Skeletal muscle tissue (tissue), 4 donors: ENCODE results near the gene DCDC2C. TPM values are rescaled to one million over a fixed set of nuclear protein-coding genes. Genes with fewer than 3 reads are reported as not detected.

Source experiments
- H3K27ac ChIP-seq: one replicate; pipeline ENCODE4 v1.7.0; 2013; ENCODE audit warnings: mild to moderate bottlenecking, low read depth, low read length, inconsistent platforms
- H3K27me3 ChIP-seq, 3 donors: one replicate each; pipeline ENCODE4 v1.7.0; 2013; ENCODE audit warnings: low read length in 3 of 3; ENCODE audit not compliant: control insufficient read depth in 3 of 3, insufficient read depth in 3 of 3
- H3K36me3 ChIP-seq, 3 donors: one replicate each; pipeline ENCODE4 v1.7.0; 2013; ENCODE audit warnings: low read length in 3 of 3; ENCODE audit not compliant: control insufficient read depth in 3 of 3, insufficient read depth in 3 of 3
- H3K4me1 ChIP-seq, 3 donors: one replicate each; pipeline ENCODE4 v1.7.0; 2013; ENCODE audit warnings: low read length in 3 of 3, mild to moderate bottlenecking in 3 of 3; ENCODE audit not compliant: control insufficient read depth in 3 of 3, insufficient read depth in 3 of 3
- H3K4me3 ChIP-seq, 3 donors: one replicate each; pipeline ENCODE4 v1.7.0; 2013; ENCODE audit warnings: low read length in 3 of 3
- H3K9ac ChIP-seq, 3 donors: one replicate each; pipeline ENCODE4 v1.7.0; 2013; ENCODE audit warnings: low read length in 3 of 3, mild to moderate bottlenecking in 3 of 3, moderate library complexity in 2 of 3, low read depth in 1 of 3
- H3K9me3 ChIP-seq, 3 donors: one replicate each; pipeline ENCODE4 v1.7.0; 2013; ENCODE audit warnings: low read length in 3 of 3; ENCODE audit not compliant: control insufficient read depth in 3 of 3
- total RNA-seq: library from RNA; depleted of rRNA; stranded (reverse); fragments of >200 nt; gene quantifications from one replicate; pipeline ENCODE4 v1.2.3, GENCODE V29; 2014
- donor health status: Osteomylitis.

The DCDC2C gene
- total RNA-seq, 1 donor from 2014 or later = not detected

GRCh38 chr2:3762771-3763447 lies 59.5 kb downstream of the DCDC2C start:
- Histone ChIP-seq H3K27me3 (peaks cover 0 to 11% (median 3%) of the 10 kb centered on the region in 3 donors), H3K36me3 (no peaks in the 10 kb centered on the region)

GRCh38 chr2:3766824-3767223 lies 63.4 kb downstream of the DCDC2C start:
- Histone ChIP-seq H3K36me3 (no peaks in the 10 kb centered on the region), H3K9me3 (no peaks in the 10 kb centered on the region), H3K27me3 (peaks cover 0 to 8% (median 0%) of the 10 kb centered on the region in 3 donors), H3K9ac (no peak overlapping the region), H3K4me3 (no peak overlapping the region), H3K4me1 (no peaks in the 10 kb centered on the region), H3K27ac (no peak overlapping the region)

More at GRCh38 chr2:3762771-3763447, 59.5 kb downstream of the DCDC2C start:
- no peaks in the 10 kb centered on the region for H3K9me3 ChIP-seq
- H3K4me1 ChIP-seq = no peaks in the 10 kb centered on the region
- H3K27ac ChIP-seq = no peak overlapping the region
- H3K4me3 ChIP-seq = no peak overlapping the region
- H3K9ac ChIP-seq = no peak overlapping the region

GRCh38 chr2:3768960-3769765 lies 65.8 kb downstream of the DCDC2C start:
- H3K9ac ChIP-seq = no peak overlapping the region
- no peak overlapping the region for H3K27ac ChIP-seq
- H3K4me3 ChIP-seq = no peak overlapping the region
- no peaks in the 10 kb centered on the region for H3K9me3 ChIP-seq
- no peaks in the 10 kb centered on the region for H3K4me1 ChIP-seq
- peaks cover 0 to 8% (median 0%) of the 10 kb centered on the region in 3 donors for H3K27me3 ChIP-seq
- H3K36me3 ChIP-seq = no peaks in the 10 kb centered on the region

- Histone ChIP-seq H3K4me1 (no peaks in the 10 kb centered on the region), H3K27ac (no peak overlapping the region), H3K27me3 (peaks cover 0 to 8% (median 0%) of the 10 kb centered on the region in 3 donors), H3K9ac (no peak overlapping the region), H3K36me3 (no peaks in the 10 kb centered on the region), H3K4me3 (no peak overlapping the region), H3K9me3 (no peaks in the 10 kb centered on the region)
Observed at GRCh38 chr2:3769766-3770165, 66.4 kb downstream of the DCDC2C start.

GRCh38 chr2:3770724-3771415 lies 67.5 kb downstream of the DCDC2C start:
- H3K9ac ChIP-seq = no peak overlapping the region
- no peaks in the 10 kb centered on the region for H3K9me3 ChIP-seq
- no peaks in the 10 kb centered on the region for H3K4me1 ChIP-seq
- no peaks in the 10 kb centered on the region for H3K36me3 ChIP-seq
- no peak overlapping the region for H3K27ac ChIP-seq
- peaks cover 0 to 10% (median 0%) of the 10 kb centered on the region in 3 donors for H3K27me3 ChIP-seq
- no peak overlapping the region for H3K4me3 ChIP-seq

GRCh38 chr2:3771576-3771975 lies 68.2 kb downstream of the DCDC2C start:
- Histone ChIP-seq H3K4me1 (no peaks in the 10 kb centered on the region), H3K9ac (no peak overlapping the region), H3K27me3 (peaks cover 0 to 16% (median 0%) of the 10 kb centered on the region in 3 donors)

GRCh38 chr2:3774336-3774735 lies 71.0 kb downstream of the DCDC2C start:
- H3K27me3 ChIP-seq = peaks cover 4 to 13% (median 13%) of the 10 kb centered on the region in 3 donors
- H3K4me1 ChIP-seq = peaks cover 0 to 6% (median 0%) of the 10 kb centered on the region in 3 donors
- no peaks in the 10 kb centered on the region for H3K9me3 ChIP-seq
- H3K4me3 ChIP-seq = no peak overlapping the region
- H3K9ac ChIP-seq = no peak overlapping the region
- no peaks in the 10 kb centered on the region for H3K36me3 ChIP-seq
- no peak overlapping the region for H3K27ac ChIP-seq

More at GRCh38 chr2:3771576-3771975, 68.2 kb downstream of the DCDC2C start:
- Histone ChIP-seq H3K36me3 (no peaks in the 10 kb centered on the region), H3K4me3 (no peak overlapping the region), H3K9me3 (no peaks in the 10 kb centered on the region), H3K27ac (no peak overlapping the region)

GRCh38 chr2:3776311-3776710 lies 72.9 kb downstream of the DCDC2C start:
- no peak overlapping the region for H3K9ac ChIP-seq
- no peak overlapping the region for H3K4me3 ChIP-seq
- peaks cover 0 to 9% (median 2%) of the 10 kb centered on the region in 3 donors for H3K4me1 ChIP-seq
- no peak overlapping the region for H3K27ac ChIP-seq
- H3K27me3 ChIP-seq = peaks cover 4 to 13% (median 9%) of the 10 kb centered on the region in 3 donors
- H3K9me3 ChIP-seq = no peaks in the 10 kb centered on the region
- H3K36me3 ChIP-seq = no peaks in the 10 kb centered on the region

GRCh38 chr2:3777966-3778365 lies 74.6 kb downstream of the DCDC2C start:
- Histone ChIP-seq H3K4me1 (peaks cover 0 to 9% (median 2%) of the 10 kb centered on the region in 3 donors), H3K4me3 (no peak overlapping the region), H3K9me3 (no peaks in the 10 kb centered on the region), H3K36me3 (no peaks in the 10 kb centered on the region), H3K27ac (no peak overlapping the region), H3K9ac (no peak overlapping the region), H3K27me3 (peaks cover 4 to 13% (median 9%) of the 10 kb centered on the region in 3 donors)
